HCT116 (cell line): ENCODE measurements around the gene FRAS1. TPM values are rescaled to one million over a fixed set of nuclear protein-coding genes. Genes with fewer than 3 reads are reported as not detected.

Source experiments
- ATAC-seq: fragments of 200-7000 bp; cut with Tn5 transposase; 2 replicates; pipeline ENCODE4 v1.9.1; 2020; ENCODE audit warnings: mild to moderate bottlenecking, moderate library complexity
- BruUV-seq: library from RNA; stranded (reverse); fragments of 400-500 nt; replicated peaks from 2 replicates; lab custom pipeline; 2021; lab: Mats Ljungman, UMichigan
- CTCF ChIA-PET: fragments of 300-600 bp; sonication (Branson Sonifier 250); formaldehyde crosslinking; loops from one replicate; lab custom pipeline; 2021; ENCODE audit warnings: antibody characterized with exemption; lab: Charles Lee
- POLR2A ChIA-PET: fragments of 300-600, 350-600 bp; sonication (Branson Sonifier 250); formaldehyde crosslinking; loops from one replicate; lab custom pipeline; 2021; ENCODE audit warnings: antibody characterized with exemption; lab: Charles Lee
- RAD21 ChIA-PET, 2 experiments: fragments of 300-600 bp; sonication (Branson Sonifier 250); formaldehyde crosslinking; loops; one replicate each; lab custom pipeline; 2023; ENCODE audit warnings: low total read pairs in 2 of 2; ENCODE audit not compliant: uncharacterized antibody in 2 of 2, unreplicated experiment in 2 of 2, low non-redundant PET in 1 of 2; lab: Charles Lee
- DNase-seq: peaks from one replicate; pipeline ENCODE4 v3.0.0-alpha.2; 2010; ENCODE audit warnings: low read depth, low spot score
- H2AFZ ChIP-seq: fragments of 200-600 bp; shearing (Covaris generic), sonication (generic); 2 replicates; pipeline ENCODE4 v1.6.1; 2017; ENCODE audit warnings: low read depth, mixed run types, mixed read lengths, antibody characterized with exemption, low read length; ENCODE audit not compliant: poor library complexity, severe bottlenecking
- H3K27ac ChIP-seq: 2 replicates; pipeline ENCODE4 v1.5.1; 2012; ENCODE audit warnings: low read depth, low read length
- H3K27me3 ChIP-seq: fragments of 200-600 bp; sonication (generic); 2 replicates; pipeline ENCODE4 v1.6.1; 2016; ENCODE audit warnings: mixed run types, low read length, mixed read lengths; ENCODE audit not compliant: insufficient read depth
- H3K36me3 ChIP-seq, 2 experiments: fragments of 200-500 bp in 1 of 2; fragments of 200-600 bp in 1 of 2; sonication (Bioruptor generic) in 1 of 2; sonication (generic) in 1 of 2; 2 replicates each; pipeline versions ENCODE4 v1.5.1 to v1.6.1; 2014 to 2016; ENCODE audit warnings: low read length in 2 of 2, inconsistent platforms in 1 of 2, mixed read lengths in 1 of 2, mixed run types in 1 of 2; ENCODE audit not compliant: insufficient read depth in 2 of 2, control insufficient read depth in 1 of 2
- H3K4me1 ChIP-seq, 2 experiments: fragments of 200-600 bp in 1 of 2; sonication (generic) in 1 of 2; 2 replicates each; pipeline versions ENCODE4 v1.5.1 to v1.6.1; 2012 to 2017; ENCODE audit warnings: low read length in 2 of 2, inconsistent platforms in 1 of 2, mild to moderate bottlenecking in 1 of 2, mixed read lengths in 1 of 2, mixed run types in 1 of 2, moderate library complexity in 1 of 2; ENCODE audit not compliant: insufficient read depth in 2 of 2, control insufficient read depth in 1 of 2
- H3K4me2 ChIP-seq: fragments of 200-600 bp; sonication (generic); 2 replicates; pipeline ENCODE4 v1.6.1; 2017; ENCODE audit warnings: mixed run types, low read length, mixed read lengths
- H3K4me3 ChIP-seq, 2 experiments: fragments of 200-600 bp in 1 of 2; sonication (generic) in 1 of 2; replicated peaks in 1 of 2; 2 replicates each; pipeline ENCODE4 v1.5.1; 2011 to 2016; ENCODE audit warnings: low read length in 2 of 2, control low read depth in 1 of 2, low read depth in 1 of 2, mild to moderate bottlenecking in 1 of 2, mixed read lengths in 1 of 2, mixed run types in 1 of 2
- H3K79me2 ChIP-seq: fragments of 200-600 bp; sonication (generic); 2 replicates; pipeline ENCODE4 v1.6.1; 2017; ENCODE audit warnings: mild to moderate bottlenecking, mixed run types, low read length, moderate library complexity, mixed read lengths; ENCODE audit not compliant: insufficient read depth
- H3K9ac ChIP-seq: fragments of 200-600 bp; sonication (generic); 2 replicates; pipeline ENCODE4 v1.6.1; 2016; ENCODE audit warnings: low read length, mixed read lengths
- H3K9me2 ChIP-seq: fragments of 200-600 bp; sonication (generic), shearing (Covaris generic); 2 replicates; pipeline ENCODE4 v1.6.1; 2017; ENCODE audit warnings: mixed run types, mild to moderate bottlenecking, moderate library complexity; ENCODE audit not compliant: insufficient read depth
- H3K9me3 ChIP-seq, 2 experiments: fragments of 200-500 bp in 1 of 2; fragments of 200-600 bp in 1 of 2; sonication (Bioruptor generic) in 1 of 2; sonication (generic) in 1 of 2; 2 replicates each; pipeline ENCODE4 v1.6.1; 2014 to 2017; ENCODE audit warnings: low read length in 2 of 2, mixed read lengths in 2 of 2, inconsistent platforms in 1 of 2, low read depth in 1 of 2, mild to moderate bottlenecking in 1 of 2, mixed run types in 1 of 2, moderate library complexity in 1 of 2; ENCODE audit not compliant: control insufficient read depth in 1 of 2, insufficient read depth in 1 of 2
- H4K20me1 ChIP-seq: fragments of 200-600 bp; sonication (generic), shearing (Covaris generic); 2 replicates; pipeline ENCODE4 v1.6.1; 2017; ENCODE audit warnings: mixed run types, mild to moderate bottlenecking, moderate library complexity; ENCODE audit not compliant: insufficient read depth
- CEBPB ChIP-seq: IDR thresholded peaks from 2 replicates; pipeline ENCODE4 v1.6.1; 2012; ENCODE audit warnings: low read depth
- CTCF ChIP-seq, 3 experiments: fragments of 200-600 bp in 1 of 3; sonication (generic) in 1 of 3; IDR thresholded peaks in 2 of 3; conservative IDR thresholded peaks in 1 of 3; 2 replicates each; pipeline ENCODE4 v1.5.1; 2012 to 2017; ENCODE audit warnings: low read depth in 2 of 3, low read length in 2 of 3, antibody characterized with exemption in 1 of 3, borderline replicate concordance in 1 of 3, control low read depth in 1 of 3, mild to moderate bottlenecking in 1 of 3, mixed read lengths in 1 of 3, mixed run types in 1 of 3, moderate library complexity in 1 of 3; ENCODE audit not compliant: insufficient read depth in 1 of 3
- EGR1 ChIP-seq: IDR thresholded peaks from 2 replicates; pipeline ENCODE4 v1.6.1; 2012; ENCODE audit warnings: low read depth
- RAD21 ChIP-seq: IDR thresholded peaks from 2 replicates; pipeline ENCODE4 v1.6.1; 2012; ENCODE audit warnings: low read depth, mild to moderate bottlenecking
- SIN3A ChIP-seq: IDR thresholded peaks from 2 replicates; pipeline ENCODE4 v1.6.1; 2012; ENCODE audit warnings: low read depth
- TCF7L2 ChIP-seq: IDR thresholded peaks from 2 replicates; pipeline ENCODE4 v1.7.0; 2011; ENCODE audit warnings: borderline replicate concordance, inconsistent platforms; ENCODE audit not compliant: insufficient read depth, insufficient read length; ENCODE audit errors: extremely low read depth
- ZBTB33 ChIP-seq: IDR thresholded peaks from 2 replicates; pipeline ENCODE4 v1.6.1; 2011; ENCODE audit warnings: mild to moderate bottlenecking, low read length, moderate library complexity; ENCODE audit not compliant: insufficient replicate concordance; ENCODE audit errors: extremely low read depth
- ZFX ChIP-seq: fragments of 450-650 bp; IDR thresholded peaks from 2 replicates; pipeline ENCODE4 v1.6.1; 2017
- intact Hi-C: fragments of 100-400 bp; cut with micrococcal nuclease; formaldehyde crosslinking; loops from 2 replicates; pipeline ENCODE4 v1.10.0; 2022
- total RNA-seq: library from RNA; stranded (reverse); gene quantifications from one replicate; pipeline ENCODE4 v1.2.1, GENCODE V29; 2021; ENCODE audit not compliant: unreplicated experiment

Gene FRAS1
- total RNA-seq, 1 experiment from 2014 or later = 33.5 TPM

DNA sequence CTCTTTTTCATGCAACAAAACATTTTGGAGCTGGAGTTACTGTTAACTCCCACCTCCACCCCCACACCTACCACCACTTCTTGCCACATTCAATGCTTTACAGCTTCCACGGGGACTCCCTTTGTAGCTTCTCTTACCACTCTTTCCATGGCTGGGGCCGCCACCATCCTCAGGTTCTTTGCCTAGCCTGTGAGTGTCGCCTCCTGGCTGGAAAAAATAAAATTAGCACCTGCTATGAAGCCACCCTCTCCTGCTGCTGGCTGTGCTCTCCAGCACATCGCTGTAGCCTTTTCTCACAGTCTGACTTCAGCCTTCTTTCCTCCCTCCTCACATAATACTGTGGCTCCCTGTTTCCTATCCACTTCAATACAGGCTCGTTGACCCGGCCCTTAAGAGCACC is 114.4 kb downstream of the FRAS1 start:
- no TSS peak for BruUV-seq
- H3K4me3 ChIP-seq = no peak overlapping the region
- H3K9ac ChIP-seq = no peak overlapping the region
- no peaks in the 10 kb centered on the region for H4K20me1 ChIP-seq
- no peaks in the 10 kb centered on the region for H3K27me3 ChIP-seq
- H2AFZ ChIP-seq = no peak overlapping the region
- no peaks in the 10 kb centered on the region for H3K9me2 ChIP-seq
- no peak overlapping the region for H3K27ac ChIP-seq
- no peaks in the 10 kb centered on the region for H3K9me3 ChIP-seq
- ATAC-seq (peak; percentile 61; the same call in 1 of the 2 replicates), DNase-seq (no peak)
- intact Hi-C loops = no loop called here
- ChIA-PET CTCF (interaction anchor here (0.7 kb wide), 1 partner anchor 11 kb away, joined by 3 read pairs; no protein-coding TSS in a partner anchor), RAD21 (no interaction called here), POLR2A (no interaction called here)
- H3K4me1 ChIP-seq = peaks cover 0 to 4% of the 10 kb centered on the region in 2 experiments; a peak in 2 of 4 replicates
- no peak overlapping the region for H3K4me2 ChIP-seq
- H3K36me3 ChIP-seq = no peaks in the 10 kb centered on the region
- H3K79me2 ChIP-seq = no peaks in the 10 kb centered on the region; the same call in 1 of the 2 replicates
- TF ChIP-seq CTCF (IDR thresholded peaks at IDR 0.05 in 2 of 3, conservative IDR thresholded peaks at IDR 0.05 in 1 of 3; ENCODE audit: borderline replicate concordance in 1 of 3, insufficient read depth in 1 of 3, low read depth in 2 of 3, low read length in 2 of 3) (peak; percentile 11 to 29 (median 12); a peak in 1 of 6 replicates), ZFX (no peak), RAD21 (peak; percentile 26; the same call in 1 of the 2 replicates)
- TF ChIP-seq, all 23 proteins: peak for 2

DNA sequence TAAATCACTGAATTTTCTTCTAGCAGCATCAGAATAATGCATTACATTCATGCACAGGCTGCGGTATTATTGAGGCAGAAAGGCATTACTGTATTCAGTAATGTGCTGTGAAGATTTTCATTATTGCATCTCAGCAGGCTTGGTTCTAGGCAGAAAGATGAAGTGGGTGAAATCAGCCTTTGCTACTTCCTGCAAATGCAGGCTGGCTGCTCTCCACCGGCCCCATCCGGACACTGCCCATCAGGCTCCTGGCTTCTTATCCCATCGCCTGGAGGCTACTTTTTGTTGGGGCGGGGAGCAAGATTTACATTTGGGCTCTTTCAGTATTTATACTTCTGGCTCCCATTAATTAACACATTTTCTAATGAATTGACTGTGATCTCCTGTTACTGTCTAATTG is 117.8 kb downstream of the FRAS1 start:
- TF ChIP-seq EGR1 (no peak), RAD21 (no peak), SIN3A (no peak), ZBTB33 (no peak), CEBPB (no peak), TCF7L2 (no peak)
- no peak for DNase-seq
- BruUV-seq = no TSS peak
- Histone ChIP-seq H3K9me3 (no peaks in the 10 kb centered on the region), H3K4me2 (no peak overlapping the region), H3K36me3 (no peaks in the 10 kb centered on the region), H3K9me2 (no peaks in the 10 kb centered on the region), H3K9ac (no peak overlapping the region), H3K79me2 (no peaks in the 10 kb centered on the region; the same call in 1 of the 2 replicates), H3K4me3 (no peak overlapping the region), H3K4me1 (peaks cover 0 to 5% of the 10 kb centered on the region in 2 experiments; a peak in 2 of 4 replicates), H4K20me1 (no peaks in the 10 kb centered on the region), H3K27ac (no peak overlapping the region), H3K27me3 (no peaks in the 10 kb centered on the region), H2AFZ (no peak overlapping the region)
- CTCF ChIA-PET = no interaction called here
- ATAC-seq = no peak
- RAD21 ChIA-PET = no interaction called here
- POLR2A ChIA-PET = no interaction called here
- intact Hi-C loops = no loop called here
